ENCODE results near the gene KAT2A.

KAT2A gene

DNA sequence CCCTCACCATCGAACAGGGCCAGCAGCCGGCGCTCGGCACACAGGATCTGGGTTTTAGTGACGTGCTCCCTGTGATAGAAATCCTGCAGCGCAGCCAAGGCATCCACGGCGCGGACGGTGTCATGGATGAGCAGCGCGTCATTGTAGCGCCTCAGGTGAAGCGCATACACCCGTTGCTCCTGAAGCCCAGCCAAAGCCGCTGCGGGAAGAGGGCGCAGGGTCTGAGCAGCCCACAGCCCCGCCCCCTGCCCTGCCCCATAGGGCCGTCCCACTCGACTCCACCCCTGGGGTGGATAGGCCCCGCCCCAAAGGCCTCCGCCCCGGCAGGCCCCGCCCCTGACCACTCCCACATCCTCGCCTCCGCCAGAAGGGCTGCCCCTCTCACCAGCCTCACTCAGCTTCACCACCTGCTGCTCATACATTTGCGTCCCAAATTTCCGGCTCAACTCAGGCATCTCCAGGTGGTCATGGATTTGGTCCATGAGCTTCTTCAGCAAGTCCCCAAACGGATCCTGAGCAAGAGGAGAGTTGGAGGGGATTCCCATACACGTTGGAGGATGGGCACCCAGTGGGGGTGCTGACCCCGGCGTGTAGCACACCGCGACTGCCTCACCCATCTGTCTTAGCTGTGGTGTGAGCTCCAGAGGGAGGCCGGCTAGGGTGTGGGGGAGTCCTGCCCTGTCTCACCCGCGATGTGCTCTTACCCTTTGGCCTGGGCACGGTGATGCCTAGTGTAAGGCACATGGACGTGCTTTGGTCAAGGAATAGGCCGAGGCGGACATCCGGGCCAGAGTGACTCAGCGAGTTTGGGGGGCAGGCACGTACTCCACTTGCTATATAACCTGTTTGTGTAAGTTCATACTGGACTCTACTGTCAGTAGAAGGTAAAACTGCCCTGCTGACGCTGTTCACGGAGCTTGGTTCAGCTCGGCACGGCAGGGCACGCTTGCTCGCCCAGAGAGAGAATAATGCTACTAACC, 13.3 kb downstream of the KAT2A start:
- Histone ChIP-seq H3K9me3 (ENCODE audit: control insufficient read depth, low read length) (no peaks in the 10 kb centered on the region), H3K4me3 (ENCODE audit: insufficient read depth, low read depth, low read length) (peak overlapping the region; percentile 19), H3K4me1 (ENCODE audit: control insufficient read depth, insufficient read depth, low read length) (no peaks in the 10 kb centered on the region), H3K27ac (ENCODE audit: insufficient read depth, low read depth, low read length, poor library complexity, severe bottlenecking) (no peak overlapping the region), H3K27me3 (ENCODE audit: control insufficient read depth, insufficient read depth, low read length, poor library complexity, severe bottlenecking) (peaks cover 12% of the 10 kb centered on the region), H3K36me3 (ENCODE audit: control insufficient read depth, insufficient read depth, low read length) (no peaks in the 10 kb centered on the region)
- 29% methylated on average over 51 of the region's 51 CpGs for WGBS, 2 experiments

DNA sequence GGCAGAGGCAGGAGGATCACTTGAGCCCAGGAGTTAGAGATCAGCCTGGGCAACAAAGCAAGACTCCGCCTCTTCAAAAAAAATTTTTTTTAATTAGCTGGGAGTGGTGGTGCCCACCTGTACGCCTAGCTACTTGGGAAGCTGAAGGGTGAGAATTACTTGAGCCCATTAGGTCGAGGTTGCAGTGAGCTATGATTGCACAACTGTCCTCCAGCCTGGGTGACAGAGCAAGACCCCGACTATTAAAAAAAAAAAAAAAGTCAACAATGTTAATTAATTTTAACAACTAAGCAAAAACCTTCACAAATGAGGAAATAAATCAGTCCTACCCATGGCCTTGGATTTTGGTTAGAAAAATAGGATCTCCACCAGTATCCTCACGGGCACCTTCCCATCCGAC, 14.0 kb downstream of the KAT2A start:
- no peaks in the 10 kb centered on the region for H3K4me1 ChIP-seq (ENCODE audit: control insufficient read depth, insufficient read depth, low read length)
- H3K27me3 ChIP-seq (ENCODE audit: control insufficient read depth, insufficient read depth, low read length, poor library complexity, severe bottlenecking): peaks cover 12% of the 10 kb centered on the region
- H3K9me3 ChIP-seq (ENCODE audit: control insufficient read depth, low read length): no peaks in the 10 kb centered on the region
- no peak overlapping the region for H3K27ac ChIP-seq (ENCODE audit: insufficient read depth, low read depth, low read length, poor library complexity, severe bottlenecking)
- 56 to 57% methylated on average over 6 of the region's 6 CpGs for WGBS, 2 experiments
- no peaks in the 10 kb centered on the region for H3K36me3 ChIP-seq (ENCODE audit: control insufficient read depth, insufficient read depth, low read length)
- H3K4me3 ChIP-seq (ENCODE audit: insufficient read depth, low read depth, low read length): peak overlapping the region; percentile 19

DNA sequence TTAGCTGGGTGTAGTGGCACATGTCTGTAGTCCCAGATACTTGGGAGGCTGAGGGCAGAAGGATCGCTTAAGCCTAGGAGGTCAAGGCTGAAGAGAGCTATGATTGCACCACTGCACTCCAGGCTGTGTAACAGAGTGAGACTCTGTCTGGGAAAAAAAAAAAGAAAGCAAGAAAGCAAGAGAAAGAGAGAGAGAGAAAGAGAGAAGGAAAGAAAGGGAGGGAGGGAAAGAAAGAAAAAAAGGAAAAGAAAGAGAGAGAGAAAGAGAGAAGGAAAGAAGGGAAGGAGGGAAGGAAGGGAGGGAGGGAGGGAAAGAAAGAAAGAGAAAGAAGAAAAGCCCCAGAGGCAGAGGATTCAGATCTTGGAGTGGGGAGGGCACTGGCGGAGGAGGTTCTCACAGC, 15.2 kb downstream of the KAT2A start:
- no peak overlapping the region for H3K4me3 ChIP-seq (ENCODE audit: insufficient read depth, low read depth, low read length)
- no peaks in the 10 kb centered on the region for H3K36me3 ChIP-seq (ENCODE audit: control insufficient read depth, insufficient read depth, low read length)
- 91 to 95% methylated on average over 2 of the region's 2 CpGs for WGBS, 2 experiments
- peaks cover 12% of the 10 kb centered on the region for H3K27me3 ChIP-seq (ENCODE audit: control insufficient read depth, insufficient read depth, low read length, poor library complexity, severe bottlenecking)
- no peaks in the 10 kb centered on the region for H3K4me1 ChIP-seq (ENCODE audit: control insufficient read depth, insufficient read depth, low read length)
- no peaks in the 10 kb centered on the region for H3K9me3 ChIP-seq (ENCODE audit: control insufficient read depth, low read length)
- H3K27ac ChIP-seq (ENCODE audit: insufficient read depth, low read depth, low read length, poor library complexity, severe bottlenecking): no peak overlapping the region

DNA sequence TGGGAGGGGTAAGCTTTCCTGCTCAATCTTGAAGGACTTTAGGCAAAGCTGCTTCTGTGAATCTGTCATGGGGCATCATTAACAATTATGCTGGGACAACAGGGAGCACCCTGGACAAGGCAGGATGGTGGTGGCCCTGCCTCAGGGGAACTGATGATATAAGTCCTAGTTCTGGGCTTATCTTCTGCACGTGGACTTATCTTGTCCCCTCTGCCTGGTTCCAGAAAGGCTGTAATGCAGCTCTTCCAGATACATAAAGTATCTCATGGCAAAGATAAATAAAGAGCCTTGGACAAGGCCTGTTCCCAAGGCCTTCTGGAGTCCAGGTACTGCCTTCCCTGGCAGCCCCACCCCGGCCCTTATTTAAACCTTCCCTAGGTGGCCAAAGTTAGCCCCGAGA, 16.9 kb downstream of the KAT2A start:
- Histone ChIP-seq H3K9me3 (ENCODE audit: control insufficient read depth, low read length) (no peaks in the 10 kb centered on the region), H3K4me1 (ENCODE audit: control insufficient read depth, insufficient read depth, low read length) (no peaks in the 10 kb centered on the region), H3K36me3 (ENCODE audit: control insufficient read depth, insufficient read depth, low read length) (no peaks in the 10 kb centered on the region), H3K27ac (ENCODE audit: insufficient read depth, low read depth, low read length, poor library complexity, severe bottlenecking) (no peak overlapping the region), H3K4me3 (ENCODE audit: insufficient read depth, low read depth, low read length) (no peak overlapping the region), H3K27me3 (ENCODE audit: control insufficient read depth, insufficient read depth, low read length, poor library complexity, severe bottlenecking) (peaks cover 12% of the 10 kb centered on the region)
- 88 to 89% methylated on average over 3 of the region's 3 CpGs for WGBS, 2 experiments

DNA sequence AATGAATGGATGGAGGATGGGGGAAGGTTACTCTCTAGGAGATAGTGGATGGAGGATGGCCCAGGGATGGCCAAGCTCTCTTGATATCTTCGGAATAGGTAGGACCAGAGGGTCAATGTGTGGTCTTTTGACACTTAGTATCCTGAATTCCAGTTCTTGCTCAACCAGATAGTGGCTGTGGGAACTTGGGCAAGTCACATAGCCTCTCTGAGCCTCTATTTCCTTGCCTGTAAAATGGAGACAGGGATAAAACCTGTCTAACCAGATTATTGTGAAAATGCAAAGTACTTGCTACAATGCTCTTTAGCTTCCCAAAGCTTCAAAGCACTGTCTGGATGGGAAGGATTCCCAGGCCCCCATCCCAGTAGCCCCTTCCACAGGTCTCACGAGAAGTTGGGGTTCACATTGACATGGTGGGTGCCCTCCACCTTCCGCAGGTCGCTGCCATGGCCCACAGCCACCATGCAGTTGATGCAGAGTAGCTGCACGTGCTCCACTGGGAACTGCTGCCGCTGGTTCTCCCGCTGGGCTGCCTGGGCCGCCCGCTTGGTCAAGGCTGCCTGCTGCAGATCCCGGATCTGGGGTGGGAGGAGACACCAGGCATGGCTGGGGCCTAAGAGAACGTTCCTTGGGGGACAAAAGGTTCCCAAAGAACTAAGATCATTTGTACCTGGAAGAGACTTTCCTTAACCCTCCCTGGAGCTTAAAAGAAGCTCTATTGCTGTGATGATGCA, 17.8 kb downstream of the KAT2A start:
- Histone ChIP-seq H3K4me3 (ENCODE audit: insufficient read depth, low read depth, low read length) (no peak overlapping the region), H3K4me1 (ENCODE audit: control insufficient read depth, insufficient read depth, low read length) (no peaks in the 10 kb centered on the region), H3K36me3 (ENCODE audit: control insufficient read depth, insufficient read depth, low read length) (no peaks in the 10 kb centered on the region), H3K9me3 (ENCODE audit: control insufficient read depth, low read length) (no peaks in the 10 kb centered on the region), H3K27ac (ENCODE audit: insufficient read depth, low read depth, low read length, poor library complexity, severe bottlenecking) (no peak overlapping the region), H3K27me3 (ENCODE audit: control insufficient read depth, insufficient read depth, low read length, poor library complexity, severe bottlenecking) (peaks cover 21% of the 10 kb centered on the region)
- WGBS, 2 experiments: 85 to 89% methylated on average over 11 of the region's 11 CpGs

DNA sequence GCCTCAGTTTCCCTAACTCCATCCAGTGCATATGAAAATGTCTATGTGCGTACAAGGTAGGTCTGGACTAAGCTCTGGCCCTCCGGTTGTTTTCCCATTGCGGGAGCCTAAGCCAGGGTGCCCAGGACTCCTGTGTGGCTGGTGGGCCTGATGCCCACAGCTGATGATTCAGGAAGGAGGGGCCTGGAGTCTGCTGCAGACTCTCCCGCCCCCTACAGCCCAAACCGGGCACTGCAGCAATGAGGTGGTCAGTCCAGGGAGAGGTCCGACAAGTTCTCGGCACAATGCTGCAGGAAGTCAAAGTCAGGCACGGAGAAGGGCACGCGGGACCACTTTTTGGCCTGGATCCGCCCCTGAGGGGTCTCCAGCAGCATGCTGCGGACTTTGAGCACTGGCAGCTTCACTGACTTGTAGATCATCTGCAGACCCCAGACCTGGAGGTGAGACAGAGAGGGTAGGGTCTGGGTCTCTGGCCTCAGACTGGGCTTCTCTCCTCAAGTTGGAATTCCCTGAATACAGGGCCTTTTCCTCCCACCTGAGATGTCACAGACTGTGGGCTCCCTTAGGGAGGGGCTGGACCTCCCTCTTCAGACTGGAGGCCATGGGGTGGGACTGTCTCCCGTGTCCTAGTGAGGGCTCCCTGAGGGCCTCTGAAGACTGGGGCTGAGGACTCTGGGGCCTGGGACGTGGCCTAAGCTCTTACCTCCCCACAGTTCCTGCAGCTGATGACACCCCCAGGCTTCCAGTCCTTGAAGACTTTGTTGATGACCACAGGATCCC, 19.5 kb downstream of the KAT2A start:
- peaks cover 31% of the 10 kb centered on the region for H3K27me3 ChIP-seq (ENCODE audit: control insufficient read depth, insufficient read depth, low read length, poor library complexity, severe bottlenecking)
- H3K27ac ChIP-seq (ENCODE audit: insufficient read depth, low read depth, low read length, poor library complexity, severe bottlenecking): no peak overlapping the region
- H3K36me3 ChIP-seq (ENCODE audit: control insufficient read depth, insufficient read depth, low read length): no peaks in the 10 kb centered on the region
- no peaks in the 10 kb centered on the region for H3K9me3 ChIP-seq (ENCODE audit: control insufficient read depth, low read length)
- no peak overlapping the region for H3K4me3 ChIP-seq (ENCODE audit: insufficient read depth, low read depth, low read length)
- 40 to 42% methylated on average over 14 of the region's 14 CpGs for WGBS, 2 experiments
- peaks cover 12% of the 10 kb centered on the region for H3K4me1 ChIP-seq (ENCODE audit: control insufficient read depth, insufficient read depth, low read length)

DNA sequence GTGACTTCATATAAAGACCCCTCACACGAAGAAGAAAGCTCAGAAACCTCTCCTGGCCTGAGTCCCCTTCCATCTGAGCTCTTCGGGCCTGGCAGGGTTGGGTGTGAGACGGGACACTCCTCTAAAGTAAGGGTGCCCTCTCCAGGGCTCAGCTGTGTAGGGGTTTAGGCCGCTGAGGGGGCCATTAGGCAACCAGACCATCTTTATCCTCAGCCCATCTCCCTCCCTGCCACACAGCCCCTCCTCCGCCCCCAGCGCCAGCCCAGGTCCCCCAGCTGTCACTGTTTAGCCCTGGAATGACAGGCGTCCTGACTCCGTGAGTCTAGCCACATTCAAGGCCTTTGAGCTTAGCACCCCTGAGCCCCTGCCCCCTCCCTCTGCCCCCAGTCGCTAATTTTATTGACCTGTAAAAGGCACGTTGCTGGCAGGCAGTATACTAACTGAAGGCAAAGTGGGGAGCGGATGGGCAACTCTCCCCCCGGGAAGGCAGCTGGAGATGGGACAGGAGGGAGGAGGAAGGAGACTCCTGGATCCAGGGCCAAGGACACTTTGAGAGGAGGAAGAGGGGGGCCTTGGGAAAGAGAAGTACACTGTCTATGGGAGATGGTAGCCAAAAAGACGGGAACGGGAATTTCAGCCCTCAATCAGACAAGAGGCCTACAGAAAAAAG, 22.3 kb downstream of the KAT2A start:
- H3K27ac ChIP-seq (ENCODE audit: insufficient read depth, low read depth, low read length, poor library complexity, severe bottlenecking): no peak overlapping the region
- no peaks in the 10 kb centered on the region for H3K36me3 ChIP-seq (ENCODE audit: control insufficient read depth, insufficient read depth, low read length)
- WGBS, 2 experiments: 32 to 37% methylated on average over 14 of the region's 14 CpGs
- H3K27me3 ChIP-seq (ENCODE audit: control insufficient read depth, insufficient read depth, low read length, poor library complexity, severe bottlenecking): peaks cover 30% of the 10 kb centered on the region
- H3K4me1 ChIP-seq (ENCODE audit: control insufficient read depth, insufficient read depth, low read length): peaks cover 17% of the 10 kb centered on the region
- H3K9me3 ChIP-seq (ENCODE audit: control insufficient read depth, low read length): no peaks in the 10 kb centered on the region
- H3K4me3 ChIP-seq (ENCODE audit: insufficient read depth, low read depth, low read length): no peak overlapping the region

DNA sequence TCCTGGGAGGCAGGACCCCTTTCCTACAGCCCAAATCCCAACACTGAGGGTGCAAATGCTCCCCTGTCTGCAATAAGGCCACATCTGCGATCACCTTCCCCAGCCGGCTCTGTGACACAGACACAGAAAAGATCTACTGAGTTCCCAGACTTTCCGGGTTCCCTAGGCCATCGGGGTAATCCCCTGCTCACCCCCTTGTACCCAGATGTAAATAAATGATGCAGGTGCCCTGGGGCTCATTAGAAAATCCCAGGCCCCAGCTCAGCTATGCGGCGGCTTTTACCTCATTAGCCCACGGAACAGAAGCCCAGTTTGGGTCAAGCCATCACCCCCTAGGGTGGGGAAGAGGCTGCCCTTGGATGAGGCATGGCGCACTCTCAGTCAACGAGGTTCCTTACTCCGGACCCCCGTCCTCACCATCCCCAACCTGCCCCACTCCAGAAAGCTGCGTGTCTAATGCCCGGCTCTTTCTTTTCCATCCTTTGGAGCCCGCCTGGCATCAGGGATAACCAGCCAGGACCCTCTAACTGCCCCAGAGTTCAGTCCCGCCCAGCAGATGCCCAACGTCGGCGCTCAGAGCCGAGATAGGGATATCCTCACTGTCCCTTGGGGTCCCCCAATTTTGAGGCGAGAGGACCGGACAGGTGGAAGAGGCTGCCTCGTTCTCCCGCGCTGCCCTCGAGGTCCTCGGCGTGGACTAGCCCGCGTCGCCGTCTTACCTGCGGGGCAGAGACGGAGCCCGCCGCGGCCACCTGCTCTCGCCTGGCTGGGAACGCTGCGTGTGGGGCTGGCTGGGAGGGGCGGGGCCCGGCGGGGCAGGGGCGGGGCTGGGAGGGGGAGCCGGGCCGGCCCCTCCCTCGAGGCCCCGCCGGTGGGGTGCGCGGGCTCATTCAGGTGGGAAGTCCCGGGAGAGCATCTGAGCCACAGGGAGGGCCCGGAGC, 23.2 kb downstream of the KAT2A start, which contains the start of gene ZNF385C:
ZNF385C (minus strand) TSS at position 783 of the 941 bp plus-strand sequence. CDS start 35,417 bp downstream, outside the sequence.
- peaks cover 30% of the 10 kb centered on the region for H3K27me3 ChIP-seq (ENCODE audit: control insufficient read depth, insufficient read depth, low read length, poor library complexity, severe bottlenecking)
- WGBS, 2 experiments: 12 to 13% methylated on average over 52 of the region's 52 CpGs
- H3K4me3 ChIP-seq (ENCODE audit: insufficient read depth, low read depth, low read length): peak within 1 kb of the TSS; percentile 20

More for the DNA sequence above, 23.2 kb downstream of the KAT2A start, which contains the start of gene ZNF385C:
- Histone ChIP-seq H3K9me3 (ENCODE audit: control insufficient read depth, low read length) (no peaks in the 10 kb centered on the region), H3K36me3 (ENCODE audit: control insufficient read depth, insufficient read depth, low read length) (no peaks in the 10 kb centered on the region), H3K4me1 (ENCODE audit: control insufficient read depth, insufficient read depth, low read length) (peaks cover 17% of the 10 kb centered on the region), H3K27ac (ENCODE audit: insufficient read depth, low read depth, low read length, poor library complexity, severe bottlenecking) (no peak within 1 kb of the TSS)

All from ectodermal cell (in vitro differentiated cells).